Measurements from ENCODE around the gene PITPNM1. TPM values are rescaled to one million over a fixed set of nuclear protein-coding genes. Genes with fewer than 3 reads are reported as not detected.
"Not testable (repeated sequence)": the region's sequence is repeated elsewhere in the genome, so short reads cannot be mapped to it uniquely, and the experiment has no call there.

Gene PITPNM1
- total RNA-seq, 4 donors from 2014 or later: 4.0 to 12.2 (median 7.7) TPM

DNA sequence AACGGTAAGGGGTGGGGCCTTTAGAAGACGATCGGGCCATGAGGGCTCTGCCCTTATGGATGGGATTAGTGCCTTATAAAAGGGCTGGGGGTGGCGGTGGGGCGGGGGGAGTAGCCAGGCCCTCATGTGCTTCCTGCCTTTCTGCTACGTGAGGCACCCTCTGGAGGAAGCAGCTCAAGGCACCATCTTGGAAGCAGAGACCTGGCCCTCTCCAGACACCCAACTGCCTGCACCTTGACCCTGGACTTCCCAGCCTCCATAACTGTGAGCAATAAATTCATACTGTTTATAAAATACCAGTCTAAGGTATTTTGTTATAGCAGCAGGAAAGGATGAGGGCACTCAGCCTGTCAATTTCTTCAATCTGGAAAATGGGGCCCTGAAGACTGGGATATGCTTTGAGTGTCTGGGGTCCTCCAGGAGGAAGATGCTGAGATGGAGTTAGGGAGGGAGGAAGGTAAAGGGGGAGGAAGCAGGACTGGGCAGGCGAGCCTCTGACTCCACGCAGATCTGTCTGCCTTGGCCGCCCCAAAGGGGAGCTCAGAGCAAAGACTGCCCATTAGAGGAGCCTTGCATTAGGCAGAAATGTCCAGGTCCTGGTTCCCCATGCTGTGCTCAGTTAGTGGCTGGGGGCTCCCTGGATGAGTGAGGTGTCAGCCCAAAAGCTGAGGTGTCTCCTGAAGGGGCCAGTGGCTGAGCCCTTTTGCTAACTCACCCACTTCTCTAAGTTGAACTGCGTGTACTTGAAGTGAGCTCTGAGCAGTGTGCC, 12.8 kb upstream of the PITPNM1 start:
- ATAC-seq: no peak
- H3K4me1 ChIP-seq: no peaks in the 10 kb centered on the region
- no peak for TF ChIP-seq CTCF (IDR thresholded peaks at IDR 0.05 in 4 of 5, conservative IDR thresholded peaks at IDR 0.05 in 1 of 5)
- TF ChIP-seq POLR2A (IDR thresholded peaks at IDR 0.05): no peak
- H3K9me3 ChIP-seq: no peaks in the 10 kb centered on the region
- no peak overlapping the region for H3K4me3 ChIP-seq
- no peak for DNase-seq
- in situ Hi-C loops (cut with MboI; ENCODE audit: low sequenced_read_pairs in 4 of 4) (no loop called here), intact Hi-C loops (cut with DNase I; ENCODE audit: low total_unique reads) (no loop called here)
- no peaks in the 10 kb centered on the region for H3K27me3 ChIP-seq
- H3K27ac ChIP-seq: no peak overlapping the region
- no peaks in the 10 kb centered on the region for H3K36me3 ChIP-seq

DNA sequence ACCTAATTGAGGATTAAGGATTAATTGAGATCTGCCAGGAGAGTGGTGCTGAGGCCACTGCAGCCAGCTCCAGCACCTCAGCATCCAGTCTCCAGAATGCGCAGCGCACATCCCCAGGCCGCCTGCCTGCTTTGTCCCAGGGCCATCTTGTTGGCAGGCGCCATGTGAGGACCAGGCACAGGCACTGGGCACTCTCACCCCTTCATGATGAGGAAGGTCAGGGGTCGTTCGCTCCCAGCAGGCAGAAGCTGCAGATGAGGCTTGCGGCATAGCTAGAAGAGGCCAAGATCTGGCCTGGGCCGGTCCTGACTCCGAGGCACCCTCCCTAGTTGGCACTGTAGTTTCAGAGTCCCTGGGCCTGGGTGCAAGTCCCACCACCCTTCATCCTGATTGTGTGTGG, 11.6 kb upstream of the PITPNM1 start:
- Histone ChIP-seq H3K4me3 (no peak overlapping the region), H3K36me3 (no peaks in the 10 kb centered on the region), H3K4me1 (no peaks in the 10 kb centered on the region), H3K27me3 (no peaks in the 10 kb centered on the region), H3K27ac (no peak overlapping the region), H3K9me3 (no peaks in the 10 kb centered on the region)
- no peak for TF ChIP-seq CTCF (IDR thresholded peaks at IDR 0.05 in 4 of 5, conservative IDR thresholded peaks at IDR 0.05 in 1 of 5)
- no peak for TF ChIP-seq POLR2A (IDR thresholded peaks at IDR 0.05)
- DNase-seq (no peak), ATAC-seq (no peak)
- intact Hi-C loops (cut with DNase I; ENCODE audit: low total_unique reads): no loop called here
- in situ Hi-C loops (cut with MboI; ENCODE audit: low sequenced_read_pairs in 4 of 4): no loop called here

GRCh38 chr11:67514116-67514515, 9.0 kb upstream of the PITPNM1 start:
- in situ Hi-C loops (cut with MboI; ENCODE audit: low sequenced_read_pairs in 4 of 4) (no loop called here), intact Hi-C loops (cut with DNase I; ENCODE audit: low total_unique reads) (no loop called here)
- H3K27ac ChIP-seq: no peak overlapping the region
- DNase-seq: no peak
- no peaks in the 10 kb centered on the region for H3K36me3 ChIP-seq
- H3K27me3 ChIP-seq: no peaks in the 10 kb centered on the region
- H3K9me3 ChIP-seq: no peaks in the 10 kb centered on the region
- H3K4me3 ChIP-seq: no peak overlapping the region
- peaks cover 0 to under 1% of the 10 kb centered on the region in 2 donors for H3K4me1 ChIP-seq
- TF ChIP-seq CTCF (IDR thresholded peaks at IDR 0.05 in 4 of 5, conservative IDR thresholded peaks at IDR 0.05 in 1 of 5) (no peak), POLR2A (IDR thresholded peaks at IDR 0.05) (no peak)
- ATAC-seq: no peak

DNA sequence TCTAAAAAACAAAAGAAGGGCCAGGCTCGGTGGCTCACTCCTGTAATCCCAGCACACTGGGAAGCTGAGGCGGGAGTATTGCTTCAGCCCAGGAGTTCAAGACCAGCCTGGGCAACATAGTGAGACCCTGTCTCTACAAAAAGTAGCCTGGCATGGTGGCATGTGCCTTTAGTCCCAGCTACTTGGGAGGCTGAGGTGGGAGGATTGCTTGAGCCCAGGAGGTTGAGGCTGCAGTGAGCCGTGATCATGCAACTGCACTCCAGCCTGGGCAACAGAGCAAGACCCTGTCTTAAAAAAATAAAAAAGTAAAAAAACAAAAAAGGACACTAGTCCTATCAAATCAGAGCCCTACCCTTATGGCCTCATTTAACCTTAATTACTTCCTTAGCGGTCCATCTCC, 6.4 kb upstream of the PITPNM1 start:
- in situ Hi-C loops (cut with MboI; ENCODE audit: low sequenced_read_pairs in 4 of 4): not testable (repeated sequence)

GRCh38 chr11:67510023-67510345, 4.8 kb upstream of the PITPNM1 start:
- intact Hi-C loops (cut with DNase I; ENCODE audit: low total_unique reads): no loop called here
- Histone ChIP-seq H3K4me1 (peaks cover 23 to 25% of the 10 kb centered on the region in 2 donors), H3K36me3 (no peaks in the 10 kb centered on the region), H3K27ac (no peak overlapping the region), H3K27me3 (peaks cover 0 to 4% (median 0%) of the 10 kb centered on the region in 3 donors), H3K4me3 (no peak overlapping the region), H3K9me3 (no peaks in the 10 kb centered on the region)
- in situ Hi-C loops (cut with MboI; ENCODE audit: low sequenced_read_pairs in 4 of 4): no loop called here
- DNase-seq (no peak), ATAC-seq (no peak)
- TF ChIP-seq POLR2A (IDR thresholded peaks at IDR 0.05) (no peak), CTCF (IDR thresholded peaks at IDR 0.05 in 4 of 5, conservative IDR thresholded peaks at IDR 0.05 in 1 of 5) (no peak)

More for the DNA sequence above, 6.4 kb upstream of the PITPNM1 start:
- H3K4me3 ChIP-seq; H3K36me3 ChIP-seq; H3K27me3 ChIP-seq; H3K9me3 ChIP-seq; intact Hi-C loops (cut with DNase I; ENCODE audit: low total_unique reads); ATAC-seq; DNase-seq; H3K27ac ChIP-seq: not testable (repeated sequence)
- peaks cover 12 to 13% of the 10 kb centered on the region in 2 donors for H3K4me1 ChIP-seq
